GM19035 (cell line): Measurements from ENCODE around the gene PTK6.
"Not testable (repeated sequence)": the region's sequence is repeated elsewhere in the genome, so short reads cannot be mapped to it uniquely, and the experiment has no call there.

Source experiments
- ATAC-seq: cut with Tn5 transposase; IDR thresholded peaks from one replicate; pipeline ENCODE4 v1.9.1; 2021; ENCODE audit not compliant: unreplicated experiment

Gene PTK6

DNA sequence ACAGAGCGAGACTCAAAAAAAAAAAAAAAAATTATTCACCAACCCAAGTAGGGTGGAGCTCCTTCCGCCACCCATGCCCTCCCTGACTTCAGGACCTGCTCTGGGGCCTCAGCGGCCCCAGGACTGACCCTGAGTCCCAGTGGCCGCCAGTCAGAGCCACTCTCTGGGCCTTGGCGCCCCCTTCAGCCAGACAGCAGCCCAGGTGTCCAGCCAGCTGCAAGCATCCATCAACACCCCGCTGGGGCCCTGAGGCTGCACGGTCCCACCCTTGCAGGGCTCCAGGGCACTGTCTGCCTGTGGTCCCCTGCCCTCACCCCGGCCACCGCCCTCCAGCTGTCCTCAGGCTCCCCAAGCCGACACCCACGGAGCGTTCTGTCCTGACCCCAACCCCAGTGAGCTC lies 53.3 kb downstream of the PTK6 start:
- ATAC-seq = no peak

DNA sequence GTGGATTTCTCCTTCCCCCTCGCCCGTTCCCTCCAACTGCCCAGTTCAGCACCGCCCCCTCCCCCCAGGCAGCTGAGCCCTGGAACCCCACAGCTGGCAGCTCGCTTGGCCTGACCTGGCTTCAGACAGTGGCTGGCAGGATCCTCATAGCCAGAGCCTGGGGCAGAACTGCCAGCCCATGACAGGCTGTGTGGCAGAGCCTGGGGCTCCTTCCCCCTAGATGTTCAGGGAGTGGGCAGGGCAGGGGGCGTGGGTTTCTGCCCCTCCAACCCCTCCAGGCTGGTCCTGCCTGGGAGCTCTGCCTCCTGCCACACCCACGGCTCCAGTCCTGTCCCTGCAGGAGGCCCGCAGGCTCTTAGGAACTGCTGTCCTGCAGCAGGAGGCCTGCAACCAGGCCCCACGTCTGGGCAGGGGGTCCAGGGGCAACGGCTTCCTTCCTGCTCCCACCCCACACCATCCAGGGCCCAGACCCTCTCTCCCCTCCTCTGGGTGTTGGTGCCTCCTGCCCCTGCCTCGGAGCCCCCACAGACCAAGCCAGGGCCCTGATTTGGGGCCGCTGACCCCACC lies 55.1 kb downstream of the PTK6 start:
- no peak for ATAC-seq

DNA sequence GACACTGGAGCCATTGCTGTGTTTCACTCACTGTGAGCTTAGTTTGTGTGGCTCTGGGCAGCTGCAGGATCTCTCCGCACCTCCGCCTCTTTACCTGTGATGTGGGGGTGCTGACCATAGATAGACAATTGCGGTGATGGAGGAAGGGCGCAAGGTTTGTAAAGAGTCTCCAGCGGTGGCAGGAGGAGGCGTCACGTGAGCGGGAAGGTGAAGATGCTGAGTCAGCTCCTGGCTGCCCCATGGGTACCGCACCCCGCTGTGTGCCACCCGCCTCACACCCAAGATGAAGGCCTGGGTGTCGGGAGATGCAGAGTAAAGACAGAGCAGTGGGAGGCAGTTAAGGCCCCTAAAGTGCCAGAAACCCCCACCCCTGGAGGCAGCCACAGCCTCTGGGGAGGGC lies 55.7 kb downstream of the PTK6 start:
- ATAC-seq = no peak

DNA sequence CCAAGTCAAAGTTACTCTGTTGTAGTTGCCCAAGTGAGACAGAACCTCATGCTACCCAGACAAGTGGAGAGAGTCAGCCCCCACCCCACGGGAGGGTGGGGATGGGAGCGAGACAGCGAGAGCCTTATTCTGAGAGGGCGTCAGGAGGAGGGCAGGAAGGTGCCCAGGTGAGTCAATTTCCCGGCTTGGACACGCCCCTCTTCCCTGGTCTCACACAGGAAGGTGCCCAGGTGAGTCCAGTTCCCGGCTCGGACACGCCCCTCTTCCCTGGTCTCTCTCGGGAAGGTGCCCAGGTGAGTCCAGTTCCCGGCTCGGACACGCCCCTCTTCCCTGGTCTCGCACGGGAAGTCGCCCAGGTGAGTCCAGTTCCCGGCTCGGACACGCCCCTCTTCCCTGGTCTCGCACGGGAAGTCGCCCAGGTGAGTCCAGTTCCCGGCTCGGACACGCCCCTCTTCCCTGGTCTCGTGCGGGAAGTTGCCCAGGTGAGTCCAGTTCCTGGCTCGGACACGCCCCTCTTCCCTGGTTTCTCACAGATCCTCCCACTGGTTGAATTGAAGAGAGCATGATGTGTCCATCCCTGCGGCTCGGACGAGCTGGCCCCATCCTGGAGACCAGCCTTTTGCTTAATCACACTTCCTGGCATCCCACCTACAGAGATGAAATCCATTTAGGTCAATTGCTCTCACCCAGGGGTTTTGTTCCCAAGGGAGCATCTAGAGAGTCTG lies 57.3 kb downstream of the PTK6 start:
- ATAC-seq = not testable (repeated sequence)

DNA sequence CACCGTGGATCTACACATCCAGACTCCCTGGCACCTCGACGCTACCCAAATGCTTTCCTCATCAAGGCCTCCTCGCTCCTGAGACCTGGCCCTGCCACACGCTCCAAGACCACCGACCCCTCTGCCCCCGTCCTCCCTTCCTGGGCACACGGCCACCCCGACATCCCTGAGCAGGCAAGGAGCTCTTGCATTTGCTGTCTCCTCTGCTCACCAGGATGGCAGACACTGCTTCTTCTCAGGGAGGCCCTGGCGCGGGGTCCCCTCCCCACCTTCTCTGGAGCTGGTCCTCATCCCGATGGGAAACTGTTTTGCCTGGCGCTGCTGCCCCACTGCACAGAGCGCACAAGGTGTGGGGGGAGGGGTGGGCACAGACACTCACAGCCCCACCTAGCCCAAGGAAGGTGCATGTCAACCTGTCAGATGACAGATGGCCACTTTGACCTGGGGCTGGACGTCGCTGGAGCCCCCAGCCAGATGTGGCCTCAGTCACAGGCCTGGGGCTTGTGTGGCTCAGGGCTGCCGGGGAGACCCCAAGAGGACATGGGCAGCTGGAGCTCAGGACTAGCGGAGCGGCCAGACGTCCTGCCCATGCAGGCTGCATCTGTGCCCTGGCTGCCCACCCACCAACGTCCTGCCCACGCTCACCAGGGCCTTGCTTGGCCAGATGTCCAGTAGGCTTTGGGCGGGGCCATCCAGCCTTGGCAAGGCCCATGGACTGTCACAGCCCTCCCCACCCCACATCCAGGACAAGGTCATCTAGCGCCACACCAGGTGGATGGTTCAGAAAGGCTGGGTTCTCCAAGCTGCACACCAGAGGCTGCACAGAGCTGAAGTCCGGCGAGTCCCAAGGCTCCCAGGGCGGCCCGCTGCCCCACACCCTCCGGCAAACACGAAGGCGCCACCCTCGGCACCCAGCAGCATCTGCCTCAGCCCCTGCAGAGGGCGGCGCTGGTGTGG lies 58.6 kb downstream of the PTK6 start:
- no peak for ATAC-seq
